Brain microvascular endothelial cell (primary cell): Measurements from ENCODE around the gene TFF3.

Experiments used
- DNase-seq: peaks from one replicate; pipeline ENCODE4 v3.0.0-alpha.2; 2020
- H3K27ac ChIP-seq: fragments of 250-450 bp; sonication (Bioruptor Pico); 2 replicates; pipeline ENCODE4 v1.5.1; 2020; ENCODE audit warnings: mild to moderate bottlenecking, moderate library complexity
- H3K27me3 ChIP-seq: fragments of 250-450 bp; sonication (Bioruptor Pico); replicated peaks from 2 replicates; pipeline ENCODE4 v1.5.1; 2020; ENCODE audit warnings: mild to moderate bottlenecking
- H3K36me3 ChIP-seq: fragments of 250-450 bp; sonication (Bioruptor Pico); replicated peaks from 2 replicates; pipeline ENCODE4 v1.5.1; 2020; ENCODE audit warnings: mild to moderate bottlenecking
- H3K4me3 ChIP-seq: 2 replicates; pipeline ENCODE4 v1.5.1; 2011; ENCODE audit warnings: low read depth, mild to moderate bottlenecking, control low read depth, low read length, moderate library complexity
- in situ Hi-C: cut with HindIII; loops from 2 replicates; pipeline ENCODE4 v1.10.0; 2017; ENCODE audit warnings: low sequenced_read_pairs, low pct_ligation_motif_present
- TF ChIP-seq, protein P1 (sequence below): IDR thresholded peaks from 2 replicates; pipeline ENCODE4 v1.5.1; 2011; ENCODE audit warnings: low read depth, mild to moderate bottlenecking, moderate library complexity, low read length, control low read depth, inconsistent platforms; ENCODE audit errors: missing control alignments

The TFF3 gene

DNA sequence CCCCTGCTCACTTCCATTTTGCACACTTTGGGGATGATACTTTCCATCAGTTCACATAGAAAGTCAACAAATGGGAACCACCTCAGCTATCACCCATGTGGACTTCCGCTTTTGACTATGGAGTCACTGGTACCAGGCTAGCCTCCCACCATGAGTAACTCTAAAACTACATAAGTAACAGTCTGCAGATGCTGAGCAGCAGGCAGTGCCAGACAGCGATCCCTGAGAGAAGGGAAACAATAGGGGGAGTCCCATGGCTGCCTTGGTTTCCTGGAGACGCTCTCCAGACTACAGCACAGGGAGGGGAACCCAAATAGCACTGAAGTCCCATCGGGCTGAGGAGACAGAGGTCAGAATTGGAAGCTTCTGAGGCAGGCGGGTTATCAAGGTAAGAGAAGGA lies 38.4 kb upstream of the TFF3 start:
- H3K27ac ChIP-seq: no peak overlapping the region
- DNase-seq: no peak
- in situ Hi-C loops: no loop called here
- no peak overlapping the region for H3K4me3 ChIP-seq
- TF ChIP-seq, protein P1, sequence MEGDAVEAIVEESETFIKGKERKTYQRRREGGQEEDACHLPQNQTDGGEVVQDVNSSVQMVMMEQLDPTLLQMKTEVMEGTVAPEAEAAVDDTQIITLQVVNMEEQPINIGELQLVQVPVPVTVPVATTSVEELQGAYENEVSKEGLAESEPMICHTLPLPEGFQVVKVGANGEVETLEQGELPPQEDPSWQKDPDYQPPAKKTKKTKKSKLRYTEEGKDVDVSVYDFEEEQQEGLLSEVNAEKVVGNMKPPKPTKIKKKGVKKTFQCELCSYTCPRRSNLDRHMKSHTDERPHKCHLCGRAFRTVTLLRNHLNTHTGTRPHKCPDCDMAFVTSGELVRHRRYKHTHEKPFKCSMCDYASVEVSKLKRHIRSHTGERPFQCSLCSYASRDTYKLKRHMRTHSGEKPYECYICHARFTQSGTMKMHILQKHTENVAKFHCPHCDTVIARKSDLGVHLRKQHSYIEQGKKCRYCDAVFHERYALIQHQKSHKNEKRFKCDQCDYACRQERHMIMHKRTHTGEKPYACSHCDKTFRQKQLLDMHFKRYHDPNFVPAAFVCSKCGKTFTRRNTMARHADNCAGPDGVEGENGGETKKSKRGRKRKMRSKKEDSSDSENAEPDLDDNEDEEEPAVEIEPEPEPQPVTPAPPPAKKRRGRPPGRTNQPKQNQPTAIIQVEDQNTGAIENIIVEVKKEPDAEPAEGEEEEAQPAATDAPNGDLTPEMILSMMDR: no peak
- H3K36me3 ChIP-seq: no peaks in the 10 kb centered on the region
- H3K27me3 ChIP-seq: no peaks in the 10 kb centered on the region

DNA sequence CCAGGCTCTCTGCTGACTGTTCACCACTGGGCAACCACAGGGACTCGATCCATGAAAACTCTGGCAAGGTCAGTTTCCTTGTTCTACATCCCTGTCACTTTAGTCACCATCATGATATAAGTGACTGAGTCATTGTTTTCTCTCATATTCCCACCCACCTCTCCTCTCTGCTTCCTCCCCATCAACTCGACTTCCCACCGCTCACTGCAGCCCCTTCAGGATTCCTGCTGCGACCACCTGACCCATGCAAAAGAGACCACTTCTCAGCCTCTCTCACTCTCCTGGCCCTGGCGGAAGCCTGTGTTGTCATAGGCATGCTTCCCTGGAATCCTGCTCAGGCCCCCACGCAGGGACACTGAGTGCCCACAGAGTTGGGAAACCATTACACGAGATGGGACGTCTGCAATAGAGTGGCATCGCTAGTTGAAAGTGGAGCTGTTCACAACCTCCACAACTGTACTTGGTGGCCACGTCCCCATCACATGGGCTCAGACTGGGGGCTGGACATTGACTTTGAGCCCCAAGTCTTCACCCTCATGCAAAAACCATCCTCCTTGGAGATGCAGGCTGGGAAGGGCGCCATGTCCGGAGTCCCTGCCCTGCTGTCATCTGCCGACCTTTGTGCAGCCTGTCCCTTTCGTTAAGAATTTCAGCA lies 37.4 kb upstream of the TFF3 start:
- no peak overlapping the region for H3K4me3 ChIP-seq
- no peaks in the 10 kb centered on the region for H3K36me3 ChIP-seq
- in situ Hi-C loops: no loop called here
- TF ChIP-seq, protein P1: no peak
- no peaks in the 10 kb centered on the region for H3K27me3 ChIP-seq
- DNase-seq: no peak
- no peak overlapping the region for H3K27ac ChIP-seq

DNA sequence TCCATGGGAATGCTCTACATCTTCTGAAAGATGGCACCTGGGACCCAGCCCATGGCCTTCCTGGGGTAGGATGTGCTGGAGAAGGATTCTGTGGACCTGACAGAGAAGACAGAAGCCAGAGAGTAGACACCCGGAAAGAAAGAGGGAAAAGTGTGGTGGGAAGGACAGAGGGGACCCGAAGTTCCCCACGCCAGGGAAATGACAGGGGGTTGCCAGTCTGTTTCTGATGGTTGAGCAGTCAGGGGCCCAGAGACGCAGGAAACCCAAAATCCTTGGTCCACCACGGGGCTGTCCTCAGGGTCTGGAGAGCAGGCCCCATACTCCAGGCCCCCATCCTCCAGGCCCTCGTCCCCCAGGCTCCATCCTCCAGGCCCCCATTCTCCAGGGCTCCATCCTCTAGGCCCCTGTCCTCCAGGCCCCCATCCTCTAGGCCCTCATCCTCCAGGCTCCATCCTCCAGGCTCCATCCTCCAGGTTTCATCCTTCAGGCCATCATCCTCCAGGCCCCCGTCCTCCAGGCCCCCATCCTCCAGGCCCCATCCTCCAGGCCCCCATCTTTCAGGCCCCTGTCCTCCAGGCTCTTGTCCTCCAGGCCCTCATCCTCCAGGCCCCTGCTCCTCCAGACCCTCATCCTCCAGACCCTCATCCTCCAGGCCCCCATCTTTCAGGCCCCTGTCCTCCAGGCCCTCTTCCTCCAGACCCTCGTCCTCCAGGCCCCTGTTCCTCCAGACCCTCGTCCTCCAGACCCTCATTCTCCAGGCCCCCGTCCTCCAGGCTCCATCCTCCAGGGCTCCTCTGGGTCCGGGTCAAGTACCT lies 36.6 kb upstream of the TFF3 start:
- no peaks in the 10 kb centered on the region for H3K36me3 ChIP-seq
- TF ChIP-seq, protein P1: no peak
- no peak for DNase-seq
- H3K4me3 ChIP-seq: no peak overlapping the region
- no peak overlapping the region for H3K27ac ChIP-seq
- in situ Hi-C loops: no loop called here
- no peaks in the 10 kb centered on the region for H3K27me3 ChIP-seq

DNA sequence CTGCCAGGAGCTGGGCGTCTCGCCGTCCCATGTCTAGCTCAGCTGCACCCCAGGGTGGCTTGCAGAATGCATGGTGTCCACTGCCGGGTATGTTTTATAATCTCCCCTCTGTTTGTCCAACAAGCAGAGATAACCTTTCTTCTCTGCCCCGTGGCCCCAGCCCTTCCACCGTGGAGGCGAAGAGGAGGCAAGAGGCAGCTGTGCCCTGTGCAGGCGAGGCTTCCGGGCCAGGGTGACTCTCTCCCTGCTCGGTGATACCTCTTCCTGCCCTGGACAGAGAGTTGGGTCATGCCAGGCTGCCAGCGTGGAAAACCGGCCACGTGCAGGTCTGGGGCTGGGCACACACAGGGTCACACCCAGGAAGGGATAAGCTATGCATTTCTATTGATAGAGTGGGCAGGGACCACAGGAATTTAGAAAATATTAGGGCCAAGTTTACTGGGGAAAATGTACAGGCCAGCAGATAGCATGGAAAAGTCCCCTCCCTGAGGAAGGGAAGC lies 35.8 kb upstream of the TFF3 start, which contains the start of gene TFF2:
TSS of gene TFF2 (minus strand) at position 68 of the 500 bp plus-strand sequence. CDS start at position 31, 37 bp downstream.
- Histone ChIP-seq H3K27me3 (no peaks in the 10 kb centered on the region), H3K27ac (no peak within 1 kb of the TSS), H3K36me3 (no peaks in the 10 kb centered on the region), H3K4me3 (no peak within 1 kb of the TSS)
- TF ChIP-seq, protein P1: no peak
- DNase-seq: no peak
- in situ Hi-C loops: no loop called here

DNA sequence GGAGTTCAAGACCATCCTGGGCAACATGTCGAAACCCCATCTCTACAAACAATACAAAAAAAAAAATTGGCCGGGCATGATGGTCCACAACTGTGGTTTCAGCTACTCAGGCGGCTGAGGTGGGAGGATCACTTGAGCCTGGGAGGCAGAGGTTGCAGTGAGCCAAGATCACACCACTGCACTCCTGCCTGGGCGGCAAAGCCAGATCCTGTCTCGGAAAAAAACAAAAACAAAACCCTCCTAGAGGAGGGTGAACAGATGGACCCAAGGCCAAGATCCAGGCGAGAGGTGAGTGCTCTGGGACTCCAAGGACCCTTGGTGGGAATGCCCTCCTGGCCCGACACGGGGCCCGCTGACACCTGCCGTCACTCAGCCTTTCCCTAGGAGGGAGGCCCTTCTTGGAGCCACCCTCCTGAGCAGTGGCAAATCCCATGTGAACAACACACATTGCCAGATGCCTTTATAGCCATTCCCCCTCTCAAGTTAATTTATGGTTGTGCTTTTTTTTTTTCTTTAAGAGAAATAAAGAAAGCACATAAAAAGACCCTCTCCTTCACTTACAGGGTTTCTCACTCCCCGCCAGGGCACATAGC lies 35.2 kb upstream of the TFF3 start:
- H3K4me3 ChIP-seq: no peak overlapping the region
- no peak for DNase-seq
- TF ChIP-seq, protein P1: no peak
- no peaks in the 10 kb centered on the region for H3K36me3 ChIP-seq
- H3K27ac ChIP-seq: no peak overlapping the region
- no peaks in the 10 kb centered on the region for H3K27me3 ChIP-seq
- in situ Hi-C loops: no loop called here
